Nephron (organoid): ENCODE measurements around the gene ST3GAL3.

Source experiments
- H3K27ac Mint-ChIP-seq, 3 experiments: 2 replicates each; pipeline ENCODE4 v1.8.0; 2020; ENCODE audit warnings: mixed read lengths in 3 of 3, mild to moderate bottlenecking in 2 of 3, moderate library complexity in 1 of 3
- H3K27me3 Mint-ChIP-seq: 2 replicates; pipeline ENCODE4 v1.8.0; 2021; ENCODE audit warnings: low read depth, mild to moderate bottlenecking, moderate library complexity, mixed read lengths
- H3K36me3 Mint-ChIP-seq: 2 replicates; pipeline ENCODE4 v1.8.0; 2020; ENCODE audit warnings: low read depth, mixed read lengths
- H3K4me1 Mint-ChIP-seq: 2 replicates; pipeline ENCODE4 v1.8.0; 2020; ENCODE audit warnings: mixed read lengths
- H3K4me3 Mint-ChIP-seq, 3 experiments: 2 replicates each; pipeline ENCODE4 v1.8.0; 2020; ENCODE audit warnings: mild to moderate bottlenecking in 3 of 3, mixed read lengths in 3 of 3, moderate library complexity in 2 of 3
- H3K9me3 Mint-ChIP-seq: 2 replicates; pipeline ENCODE4 v1.8.0; 2020; ENCODE audit warnings: mixed read lengths
- CTCF ChIP-seq, 3 experiments: fragments of 200-600 bp; sonication (generic); IDR thresholded peaks; one replicate each; pipeline ENCODE4 v1.5.0; 2021; ENCODE audit warnings: antibody characterized with exemption in 3 of 3; ENCODE audit not compliant: unreplicated experiment in 3 of 3

Gene ST3GAL3

GRCh38 chr1:43803646-43804045, 96.3 kb downstream of the ST3GAL3 start:
- peaks cover 14% of the 10 kb centered on the region for H3K36me3 Mint-ChIP-seq

GRCh38 chr1:43804569-43804968, 97.2 kb downstream of the ST3GAL3 start:
- TF ChIP-seq CTCF (IDR thresholded peaks at IDR 0.05; ENCODE audit: unreplicated experiment in 3 of 3), result no peak
- Mint-ChIP-seq H3K4me3 (no peak overlapping the region), H3K27ac (no peak overlapping the region), H3K9me3 (peaks cover 18% of the 10 kb centered on the region), H3K27me3 (peaks cover 6% of the 10 kb centered on the region), H3K36me3 (peaks cover 21% of the 10 kb centered on the region), H3K4me1 (peaks cover 12% of the 10 kb centered on the region)

More at GRCh38 chr1:43803646-43804045, 96.3 kb downstream of the ST3GAL3 start:
- no peak for TF ChIP-seq CTCF (IDR thresholded peaks at IDR 0.05; ENCODE audit: unreplicated experiment in 3 of 3)
- H3K4me3 Mint-ChIP-seq, result no peak overlapping the region
- H3K27me3 Mint-ChIP-seq, result peaks cover 6% of the 10 kb centered on the region
- H3K4me1 Mint-ChIP-seq, result peaks cover 16% of the 10 kb centered on the region
- no peak overlapping the region for H3K27ac Mint-ChIP-seq
- peaks cover 11% of the 10 kb centered on the region for H3K9me3 Mint-ChIP-seq

- peaks cover 4% of the 10 kb centered on the region for H3K4me1 Mint-ChIP-seq
- no peak overlapping the region for H3K27ac Mint-ChIP-seq
- peaks cover 19% of the 10 kb centered on the region for H3K9me3 Mint-ChIP-seq
- no peak overlapping the region for H3K4me3 Mint-ChIP-seq
- peaks cover 25% of the 10 kb centered on the region for H3K36me3 Mint-ChIP-seq
- H3K27me3 Mint-ChIP-seq, result peaks cover 6% of the 10 kb centered on the region
- TF ChIP-seq CTCF (IDR thresholded peaks at IDR 0.05; ENCODE audit: unreplicated experiment in 3 of 3), result no peak
Observed at GRCh38 chr1:43805340-43805739, 98.0 kb downstream of the ST3GAL3 start.

GRCh38 chr1:43806183-43806582, 98.8 kb downstream of the ST3GAL3 start:
- H3K4me1 Mint-ChIP-seq, result no peaks in the 10 kb centered on the region
- no peak overlapping the region for H3K27ac Mint-ChIP-seq
- no peak overlapping the region for H3K4me3 Mint-ChIP-seq
- H3K9me3 Mint-ChIP-seq, result peaks cover 25% of the 10 kb centered on the region
- TF ChIP-seq CTCF (IDR thresholded peaks at IDR 0.05; ENCODE audit: unreplicated experiment in 3 of 3), result no peak
- peaks cover 6% of the 10 kb centered on the region for H3K27me3 Mint-ChIP-seq
- H3K36me3 Mint-ChIP-seq, result peaks cover 32% of the 10 kb centered on the region

- peaks cover 5% of the 10 kb centered on the region for H3K4me1 Mint-ChIP-seq
- H3K36me3 Mint-ChIP-seq, result peaks cover 33% of the 10 kb centered on the region
- TF ChIP-seq CTCF (IDR thresholded peaks at IDR 0.05; ENCODE audit: unreplicated experiment in 3 of 3), result no peak
- H3K9me3 Mint-ChIP-seq, result peaks cover 25% of the 10 kb centered on the region
- H3K27me3 Mint-ChIP-seq, result peaks cover 6% of the 10 kb centered on the region
- no peak overlapping the region for H3K27ac Mint-ChIP-seq
- no peak overlapping the region for H3K4me3 Mint-ChIP-seq
Observed at GRCh38 chr1:43809097-43809673, 101.8 kb downstream of the ST3GAL3 start.

- peaks cover 6% of the 10 kb centered on the region for H3K27me3 Mint-ChIP-seq
- H3K4me3 Mint-ChIP-seq, result no peak overlapping the region
- peaks cover 6% of the 10 kb centered on the region for H3K4me1 Mint-ChIP-seq
- H3K9me3 Mint-ChIP-seq, result peaks cover 27% of the 10 kb centered on the region
- H3K36me3 Mint-ChIP-seq, result peaks cover 57% of the 10 kb centered on the region
- TF ChIP-seq CTCF (IDR thresholded peaks at IDR 0.05; ENCODE audit: unreplicated experiment in 3 of 3), result no peak
- H3K27ac Mint-ChIP-seq, result no peak overlapping the region
Observed at GRCh38 chr1:43812579-43812978, 105.2 kb downstream of the ST3GAL3 start.
